Measurements from ENCODE around the gene UBFD1.

The UBFD1 gene

GRCh38 chr16:23615805-23616204 is 58.3 kb downstream of the UBFD1 start:
- H2AFZ ChIP-seq (ENCODE audit: low read depth, low read length) = no peak overlapping the region
- no peaks in the 10 kb centered on the region for H3K79me2 ChIP-seq (ENCODE audit: low read length)
- no peaks in the 10 kb centered on the region for H3K27me3 ChIP-seq (ENCODE audit: low read depth, low read length)
- H3K9ac ChIP-seq (ENCODE audit: low read length) = no peak overlapping the region
- peaks cover 26% of the 10 kb centered on the region for H3K36me3 ChIP-seq (replicated peaks; ENCODE audit: low read depth, low read length)
- no peaks in the 10 kb centered on the region for H3K4me1 ChIP-seq (ENCODE audit: low read length)
- H3K4me2 ChIP-seq (ENCODE audit: low read length) = no peak overlapping the region
- TF ChIP-seq CTCF (IDR thresholded peaks at IDR 0.05; ENCODE audit: low read depth, low read length) (no peak), EZH2phosphoT487 (IDR thresholded peaks at IDR 0.05; ENCODE audit: low read depth) (no peak)
- no peaks in the 10 kb centered on the region for H3K9me3 ChIP-seq (ENCODE audit: insufficient read depth, low read length)
- H4K20me1 ChIP-seq (ENCODE audit: insufficient read depth, low read length) = no peaks in the 10 kb centered on the region
- no peak overlapping the region for H3K27ac ChIP-seq (ENCODE audit: low read length)
- H3K4me3 ChIP-seq (ENCODE audit: low read length) = no peak overlapping the region

Measured in OCI-LY3 (cell line).